Measurements from ENCODE around the gene NEDD4. TPM values are rescaled to one million over a fixed set of nuclear protein-coding genes. Genes with fewer than 3 reads are reported as not detected.

NEDD4 gene
- polyA plus RNA-seq, 1 of the 3 experiments (the other 2 are of a cell fraction), result 12.9 TPM

GRCh38 chr15:55860468-55860867 is 132.9 kb downstream of the NEDD4 start:
- Histone ChIP-seq H3K4me1 (ENCODE audit: control insufficient read depth in 1 of 2, insufficient read depth in 2 of 2, low read depth in 1 of 2, low read length in 1 of 2) (peaks cover 0 to 3% of the 10 kb centered on the region in 2 experiments; a peak in 1 of 4 replicates), H3F3A (replicated peaks; ENCODE audit: insufficient read depth) (peaks cover 19% of the 10 kb centered on the region), H4K20me1 (ENCODE audit: insufficient read depth) (no peaks in the 10 kb centered on the region), H3K27me3 (ENCODE audit: insufficient read depth) (no peaks in the 10 kb centered on the region), H3K4me3 (ENCODE audit: low read depth in 2 of 2, low read length in 1 of 2) (no peak overlapping the region), H3K27ac (ENCODE audit: low read depth in 2 of 2, low read length in 1 of 2) (no peak overlapping the region), H3K9ac (no peak overlapping the region), H3K36me3 (replicated peaks in 1 of 2; ENCODE audit: control insufficient read depth in 1 of 2, insufficient read depth in 2 of 2, low read length in 1 of 2) (peaks cover 26 to 70% of the 10 kb centered on the region in 2 experiments), H3K4me2 (no peak overlapping the region), H3K9me2 (no peaks in the 10 kb centered on the region), H3K9me3 (no peaks in the 10 kb centered on the region), H2AFZ (ENCODE audit: low read depth) (no peak overlapping the region), H3K79me2 (ENCODE audit: insufficient read depth) (peaks cover 2% of the 10 kb centered on the region; the same call in 1 of the 2 replicates)
- TF ChIP-seq MXI1 (IDR thresholded peaks at IDR 0.05; ENCODE audit: low read depth, low read length), result no peak
- WGBS (ENCODE audit: low lambda C conversion rate), result 91% methylated on average over 6 of the region's 6 CpGs
- POLR2A ChIA-PET, result no interaction called here
- CTCF ChIA-PET, result no interaction called here
- DNase-seq, result no peak

DNA sequence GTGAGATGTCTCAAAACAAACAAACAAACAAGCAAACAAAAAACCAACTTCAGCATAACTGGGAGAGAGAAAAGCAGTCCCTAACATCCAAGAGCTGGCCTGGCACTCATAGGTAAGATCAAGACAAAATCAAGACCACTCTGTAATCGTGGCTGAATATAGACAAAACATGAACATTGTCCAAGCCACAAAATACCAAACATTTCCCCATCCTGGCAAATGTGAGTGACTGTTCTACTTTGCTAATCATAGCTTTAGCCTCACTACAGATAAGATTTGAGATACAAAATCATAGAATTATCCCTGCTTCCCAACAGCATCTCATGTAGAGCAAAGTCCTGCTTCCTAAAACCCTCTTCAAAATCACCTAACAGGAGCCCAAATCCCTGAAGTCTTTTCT is 133.7 kb downstream of the NEDD4 start:
- Histone ChIP-seq H4K20me1 (ENCODE audit: insufficient read depth) (no peaks in the 10 kb centered on the region), H3K79me2 (ENCODE audit: insufficient read depth) (peaks cover 2% of the 10 kb centered on the region; the same call in 1 of the 2 replicates), H3K9me2 (no peaks in the 10 kb centered on the region), H2AFZ (ENCODE audit: low read depth) (no peak overlapping the region), H3F3A (replicated peaks; ENCODE audit: insufficient read depth) (peaks cover 16% of the 10 kb centered on the region), H3K9me3 (no peaks in the 10 kb centered on the region), H3K27ac (ENCODE audit: low read depth in 2 of 2, low read length in 1 of 2) (no peak overlapping the region), H3K36me3 (replicated peaks in 1 of 2; ENCODE audit: control insufficient read depth in 1 of 2, insufficient read depth in 2 of 2, low read length in 1 of 2) (peaks cover 33 to 71% of the 10 kb centered on the region in 2 experiments), H3K4me2 (no peak overlapping the region), H3K4me3 (ENCODE audit: low read depth in 2 of 2, low read length in 1 of 2) (no peak overlapping the region), H3K9ac (no peak overlapping the region), H3K27me3 (ENCODE audit: insufficient read depth) (no peaks in the 10 kb centered on the region), H3K4me1 (ENCODE audit: control insufficient read depth in 1 of 2, insufficient read depth in 2 of 2, low read depth in 1 of 2, low read length in 1 of 2) (peaks cover 0 to 8% of the 10 kb centered on the region in 2 experiments; a peak in 1 of 4 replicates)
- POLR2A ChIA-PET, result no interaction called here
- WGBS (ENCODE audit: low lambda C conversion rate), result 82% methylated on average over 1 of the region's 1 CpG
- DNase-seq, result no peak
- CTCF ChIA-PET, result interaction anchor here (1.5 kb wide), 1 partner anchor 14 kb away, joined by 6 read pairs; no protein-coding TSS in a partner anchor
- TF ChIP-seq ELF1 (IDR thresholded peaks at IDR 0.05), result no peak
- TF ChIP-seq MEF2A (IDR thresholded peaks at IDR 0.05; ENCODE audit: borderline replicate concordance, low read depth), result no peak
- no peak for TF ChIP-seq RFX5 (IDR thresholded peaks at IDR 0.05; ENCODE audit: low read length)
- no peak for TF ChIP-seq RAD21 (IDR thresholded peaks at IDR 0.05; ENCODE audit: low read length)
- TF ChIP-seq FOXM1 (IDR thresholded peaks at IDR 0.05; ENCODE audit: low read depth), result no peak
- no peak for TF ChIP-seq NFIC (IDR thresholded peaks at IDR 0.05; ENCODE audit: borderline replicate concordance)
- TF ChIP-seq, protein P1, sequence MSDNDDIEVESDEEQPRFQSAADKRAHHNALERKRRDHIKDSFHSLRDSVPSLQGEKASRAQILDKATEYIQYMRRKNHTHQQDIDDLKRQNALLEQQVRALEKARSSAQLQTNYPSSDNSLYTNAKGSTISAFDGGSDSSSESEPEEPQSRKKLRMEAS (IDR thresholded peaks at IDR 0.05; ENCODE audit: low read depth), result no peak
- TF ChIP-seq RCOR1 (IDR thresholded peaks at IDR 0.05; ENCODE audit: low read length), result no peak
- TF ChIP-seq, protein P2, sequence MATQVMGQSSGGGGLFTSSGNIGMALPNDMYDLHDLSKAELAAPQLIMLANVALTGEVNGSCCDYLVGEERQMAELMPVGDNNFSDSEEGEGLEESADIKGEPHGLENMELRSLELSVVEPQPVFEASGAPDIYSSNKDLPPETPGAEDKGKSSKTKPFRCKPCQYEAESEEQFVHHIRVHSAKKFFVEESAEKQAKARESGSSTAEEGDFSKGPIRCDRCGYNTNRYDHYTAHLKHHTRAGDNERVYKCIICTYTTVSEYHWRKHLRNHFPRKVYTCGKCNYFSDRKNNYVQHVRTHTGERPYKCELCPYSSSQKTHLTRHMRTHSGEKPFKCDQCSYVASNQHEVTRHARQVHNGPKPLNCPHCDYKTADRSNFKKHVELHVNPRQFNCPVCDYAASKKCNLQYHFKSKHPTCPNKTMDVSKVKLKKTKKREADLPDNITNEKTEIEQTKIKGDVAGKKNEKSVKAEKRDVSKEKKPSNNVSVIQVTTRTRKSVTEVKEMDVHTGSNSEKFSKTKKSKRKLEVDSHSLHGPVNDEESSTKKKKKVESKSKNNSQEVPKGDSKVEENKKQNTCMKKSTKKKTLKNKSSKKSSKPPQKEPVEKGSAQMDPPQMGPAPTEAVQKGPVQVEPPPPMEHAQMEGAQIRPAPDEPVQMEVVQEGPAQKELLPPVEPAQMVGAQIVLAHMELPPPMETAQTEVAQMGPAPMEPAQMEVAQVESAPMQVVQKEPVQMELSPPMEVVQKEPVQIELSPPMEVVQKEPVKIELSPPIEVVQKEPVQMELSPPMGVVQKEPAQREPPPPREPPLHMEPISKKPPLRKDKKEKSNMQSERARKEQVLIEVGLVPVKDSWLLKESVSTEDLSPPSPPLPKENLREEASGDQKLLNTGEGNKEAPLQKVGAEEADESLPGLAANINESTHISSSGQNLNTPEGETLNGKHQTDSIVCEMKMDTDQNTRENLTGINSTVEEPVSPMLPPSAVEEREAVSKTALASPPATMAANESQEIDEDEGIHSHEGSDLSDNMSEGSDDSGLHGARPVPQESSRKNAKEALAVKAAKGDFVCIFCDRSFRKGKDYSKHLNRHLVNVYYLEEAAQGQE (IDR thresholded peaks at IDR 0.05; ENCODE audit: low read depth, low read length), result no peak
- no peak for TF ChIP-seq SIN3A (IDR thresholded peaks at IDR 0.05; ENCODE audit: borderline replicate concordance, low read depth, low read length)
- no peak for TF ChIP-seq RXRA (IDR thresholded peaks at IDR 0.05; ENCODE audit: borderline replicate concordance, low read depth)
- no peak for TF ChIP-seq POLR2AphosphoS5 (IDR thresholded peaks at IDR 0.05; ENCODE audit: low read depth, low read length)
